Nephron progenitor cell (in vitro differentiated cells): ENCODE results near the gene COL8A1.

Source experiments
- DNase-seq: peaks from one replicate; pipeline ENCODE4 v3.0.0; 2021
- H3K27ac Mint-ChIP-seq: 2 replicates; pipeline ENCODE4 v1.8.0; 2021; ENCODE audit warnings: mild to moderate bottlenecking, moderate library complexity, mixed read lengths
- H3K27me3 Mint-ChIP-seq: 2 replicates; pipeline ENCODE4 v1.8.0; 2021; ENCODE audit warnings: mild to moderate bottlenecking, low read depth, mixed read lengths; ENCODE audit not compliant: poor library complexity
- H3K36me3 Mint-ChIP-seq: 2 replicates; pipeline ENCODE4 v1.8.0; 2021; ENCODE audit warnings: low read depth, mixed read lengths
- H3K4me1 Mint-ChIP-seq: 2 replicates; pipeline ENCODE4 v1.8.0; 2021; ENCODE audit warnings: mixed read lengths
- H3K4me3 Mint-ChIP-seq: 2 replicates; pipeline ENCODE4 v1.8.0; 2021; ENCODE audit warnings: mild to moderate bottlenecking, moderate library complexity, mixed read lengths
- H3K9me3 Mint-ChIP-seq: 2 replicates; pipeline ENCODE4 v1.8.0; 2021; ENCODE audit warnings: mild to moderate bottlenecking, moderate library complexity, mixed read lengths
- CTCF ChIP-seq: fragments of 200-600 bp; sonication (generic); IDR thresholded peaks from 2 replicates; pipeline ENCODE4 v1.5.0; 2021; ENCODE audit warnings: antibody characterized with exemption

COL8A1 gene

GRCh38 chr3:99659032-99659431, 20.6 kb downstream of the COL8A1 start:
- Mint-ChIP-seq H3K27me3 (peaks cover 6% of the 10 kb centered on the region), H3K4me1 (no peaks in the 10 kb centered on the region), H3K36me3 (no peaks in the 10 kb centered on the region), H3K9me3 (no peaks in the 10 kb centered on the region), H3K27ac (no peak overlapping the region), H3K4me3 (no peak overlapping the region)
- DNase-seq = no peak
- no peak for TF ChIP-seq CTCF

- H3K4me1 Mint-ChIP-seq = no peaks in the 10 kb centered on the region
Observed at GRCh38 chr3:99659951-99660350, 21.6 kb downstream of the COL8A1 start.

GRCh38 chr3:99662838-99663570, 24.6 kb downstream of the COL8A1 start:
- H3K27ac Mint-ChIP-seq = no peak overlapping the region

More at GRCh38 chr3:99659951-99660350, 21.6 kb downstream of the COL8A1 start:
- H3K27ac Mint-ChIP-seq = no peak overlapping the region
- H3K4me3 Mint-ChIP-seq = no peak overlapping the region
- TF ChIP-seq CTCF = no peak
- H3K9me3 Mint-ChIP-seq = no peaks in the 10 kb centered on the region
- peaks cover 12% of the 10 kb centered on the region for H3K27me3 Mint-ChIP-seq
- DNase-seq = no peak
- H3K36me3 Mint-ChIP-seq = no peaks in the 10 kb centered on the region

GRCh38 chr3:99663977-99664376, 25.6 kb downstream of the COL8A1 start:
- DNase-seq = no peak
- no peak for TF ChIP-seq CTCF
- Mint-ChIP-seq H3K27ac (no peak overlapping the region), H3K9me3 (no peaks in the 10 kb centered on the region), H3K27me3 (peaks cover 21% of the 10 kb centered on the region), H3K36me3 (no peaks in the 10 kb centered on the region), H3K4me3 (no peak overlapping the region), H3K4me1 (no peaks in the 10 kb centered on the region)

More at GRCh38 chr3:99662838-99663570, 24.6 kb downstream of the COL8A1 start:
- no peak overlapping the region for H3K4me3 Mint-ChIP-seq
- peaks cover 18% of the 10 kb centered on the region for H3K27me3 Mint-ChIP-seq
- no peak for DNase-seq
- no peaks in the 10 kb centered on the region for H3K9me3 Mint-ChIP-seq
- H3K36me3 Mint-ChIP-seq = no peaks in the 10 kb centered on the region
- H3K4me1 Mint-ChIP-seq = no peaks in the 10 kb centered on the region
- TF ChIP-seq CTCF = no peak

- Mint-ChIP-seq H3K27ac (no peak overlapping the region), H3K4me3 (no peak overlapping the region), H3K4me1 (no peaks in the 10 kb centered on the region), H3K27me3 (peaks cover 23% of the 10 kb centered on the region), H3K36me3 (no peaks in the 10 kb centered on the region), H3K9me3 (no peaks in the 10 kb centered on the region)
- TF ChIP-seq CTCF = no peak
- no peak for DNase-seq
Observed at GRCh38 chr3:99665017-99665416, 26.6 kb downstream of the COL8A1 start.

GRCh38 chr3:99666201-99666600, 27.8 kb downstream of the COL8A1 start:
- peaks cover 20% of the 10 kb centered on the region for H3K27me3 Mint-ChIP-seq
- no peak overlapping the region for H3K27ac Mint-ChIP-seq
- H3K9me3 Mint-ChIP-seq = no peaks in the 10 kb centered on the region
- H3K4me3 Mint-ChIP-seq = no peak overlapping the region
- H3K36me3 Mint-ChIP-seq = no peaks in the 10 kb centered on the region
- no peaks in the 10 kb centered on the region for H3K4me1 Mint-ChIP-seq
- no peak for DNase-seq
- no peak for TF ChIP-seq CTCF
